GM18519 (cell line): ENCODE results near the gene ZFP57.
"Not testable (repeated sequence)": the region's sequence is repeated elsewhere in the genome, so short reads cannot be mapped to it uniquely, and the experiment has no call there.

ENCODE experiments used
- ATAC-seq: cut with Tn5 transposase; IDR thresholded peaks from one replicate; pipeline ENCODE4 v1.9.1; 2021; ENCODE audit warnings: mild to moderate bottlenecking, moderate library complexity; ENCODE audit not compliant: unreplicated experiment, low FRiP score

The ZFP57 gene

GRCh38 chr6:29696147-29697125 lies 15.5 kb upstream of the ZFP57 start:
- ATAC-seq: no peak

DNA sequence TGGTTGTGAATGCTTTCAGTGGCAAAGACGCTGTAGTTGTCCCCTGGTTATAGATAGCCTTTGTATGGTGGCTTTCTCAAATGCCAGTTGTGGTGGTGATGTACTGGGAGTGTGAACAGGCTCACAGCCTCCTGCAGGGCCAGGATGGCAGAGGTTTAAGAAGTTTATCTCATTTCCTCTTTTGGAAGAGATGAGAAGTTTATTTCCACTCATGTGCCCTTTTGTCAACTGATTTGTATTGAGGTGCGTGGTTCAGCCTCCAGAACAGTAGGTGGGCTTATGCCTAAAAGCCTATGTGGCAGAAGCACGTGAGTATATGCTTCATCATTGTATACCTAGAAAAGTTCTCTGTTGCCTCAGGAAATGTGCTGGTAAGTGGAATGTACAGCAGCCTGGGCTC lies 13.7 kb upstream of the ZFP57 start:
- no peak for ATAC-seq

DNA sequence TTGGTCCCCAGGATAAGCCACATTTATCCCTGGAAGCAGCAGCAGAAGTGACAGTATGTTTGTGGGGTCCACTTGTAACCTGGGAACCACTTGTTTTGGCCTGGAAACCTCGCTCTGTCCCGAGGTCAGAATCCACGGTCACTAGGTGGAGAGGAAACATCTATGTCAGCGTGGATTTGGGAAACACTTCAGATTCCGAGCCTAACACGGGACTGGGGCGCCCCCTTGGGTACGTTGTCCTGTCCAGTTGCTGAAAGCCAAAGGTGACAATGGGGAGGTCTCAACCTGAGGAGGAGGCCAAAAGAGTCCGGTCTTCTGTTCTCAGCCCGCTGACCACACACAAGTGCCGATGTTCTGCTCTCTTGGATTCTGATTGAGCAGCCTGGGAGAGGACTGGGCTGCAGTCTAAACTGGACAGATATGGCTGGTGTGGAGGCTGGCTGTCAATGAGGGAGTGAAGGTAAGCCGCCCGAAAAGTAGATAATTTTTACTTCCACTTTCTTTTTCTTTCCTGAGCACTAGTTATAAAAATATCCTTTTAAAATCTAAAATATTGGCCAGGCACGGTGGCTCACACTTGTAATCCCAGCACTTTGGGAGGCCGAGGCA lies 4.9 kb upstream of the ZFP57 start:
- ATAC-seq: no peak

GRCh38 chr6:29681811-29682210 lies 859 bp upstream of the ZFP57 start:
- ATAC-seq: no peak

DNA sequence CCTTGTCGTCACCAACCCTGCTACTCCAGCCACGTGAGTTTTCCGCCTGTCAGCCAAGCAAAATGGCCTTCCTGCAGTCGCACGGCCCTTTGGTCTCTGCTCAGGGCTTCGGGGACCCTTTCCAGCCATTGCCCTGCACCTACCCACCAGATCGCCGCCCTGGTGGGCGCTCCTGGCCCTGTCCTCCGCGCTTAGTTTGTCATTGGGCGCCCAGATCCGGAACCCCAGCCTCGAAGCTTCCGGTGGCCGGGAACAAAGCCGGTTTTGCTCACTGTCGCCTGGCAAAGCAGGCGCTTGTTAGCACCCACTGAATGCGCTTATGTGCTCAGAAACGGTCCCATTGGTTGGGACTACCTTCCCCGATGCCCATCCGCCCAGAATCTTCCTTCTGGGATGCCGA lies 536 bp downstream of the ZFP57 start:
- ATAC-seq: no peak

DNA sequence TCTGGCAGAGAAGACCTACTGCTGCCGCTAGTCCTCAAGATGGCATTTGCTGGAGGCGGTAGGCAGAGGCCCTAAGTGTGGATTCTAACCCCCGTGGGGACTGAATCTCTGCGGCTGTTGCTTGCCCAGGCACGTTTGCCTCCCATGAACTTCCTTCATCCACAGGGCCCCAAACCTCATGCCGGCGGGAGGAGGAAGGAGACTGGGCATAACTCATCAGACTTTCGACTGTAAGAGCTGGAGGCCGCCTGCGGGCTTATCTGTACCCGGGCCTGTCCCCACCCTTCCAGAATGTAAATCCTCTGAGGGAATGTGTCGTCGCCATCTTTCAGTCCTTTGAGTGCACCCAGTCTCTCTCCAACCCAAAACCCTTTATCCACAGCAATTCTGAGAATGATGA lies 990 bp downstream of the ZFP57 start:
- ATAC-seq: no peak

DNA sequence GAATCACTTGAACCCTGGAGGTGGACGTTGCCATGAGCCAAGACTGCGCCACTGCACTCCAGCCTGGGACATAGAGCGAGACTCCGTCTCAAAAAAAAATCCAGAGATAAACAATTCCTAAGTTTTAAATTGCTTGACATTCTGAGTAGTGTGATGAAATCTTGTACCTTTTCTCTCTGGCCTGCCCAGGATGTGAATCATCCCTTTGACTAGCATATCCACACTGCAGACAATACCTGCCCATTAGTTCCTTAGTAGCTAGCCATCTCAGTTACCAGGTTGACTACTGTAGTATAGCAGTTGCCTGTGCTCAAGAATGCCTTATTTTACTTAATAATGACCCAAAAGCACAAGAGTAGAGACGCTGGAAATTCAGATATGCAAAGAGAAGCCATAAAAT lies 2.8 kb downstream of the ZFP57 start:
- no peak for ATAC-seq

DNA sequence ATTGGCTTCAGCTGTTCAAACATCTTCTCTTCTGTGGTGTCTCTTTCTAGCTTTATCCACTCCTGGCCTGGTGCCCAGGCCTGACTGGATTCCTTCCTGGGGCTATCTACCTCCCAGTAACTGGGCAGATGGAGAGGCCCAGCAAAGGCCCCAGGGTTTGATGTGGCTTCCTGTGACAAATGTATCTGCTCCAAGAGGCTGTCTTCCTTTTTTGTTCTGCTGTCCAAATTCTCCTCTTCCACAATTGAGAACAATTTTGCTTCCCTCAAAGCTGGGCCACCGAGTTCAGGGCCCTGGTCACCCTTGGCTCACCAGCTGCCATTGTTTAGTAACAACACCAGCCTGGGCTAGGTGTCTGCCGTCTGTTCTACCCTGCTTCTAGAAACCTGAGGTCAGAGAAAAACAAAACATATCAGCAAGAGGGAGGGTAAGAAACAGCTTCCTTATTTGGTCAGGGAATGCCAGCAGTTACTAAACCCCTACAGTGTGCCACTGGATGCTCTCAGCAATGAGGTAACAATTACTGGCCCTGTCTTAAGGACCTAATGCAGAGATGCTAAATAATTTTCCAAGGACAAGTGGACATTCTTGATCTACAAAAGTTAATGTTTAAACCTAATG lies 3.9 kb downstream of the ZFP57 start:
- ATAC-seq: no peak

- no peak for ATAC-seq
Measured at GRCh38 chr6:29675561-29675960, 5.4 kb downstream of the ZFP57 start.

GRCh38 chr6:29674008-29674407 lies 6.9 kb downstream of the ZFP57 start:
- ATAC-seq: no peak

DNA sequence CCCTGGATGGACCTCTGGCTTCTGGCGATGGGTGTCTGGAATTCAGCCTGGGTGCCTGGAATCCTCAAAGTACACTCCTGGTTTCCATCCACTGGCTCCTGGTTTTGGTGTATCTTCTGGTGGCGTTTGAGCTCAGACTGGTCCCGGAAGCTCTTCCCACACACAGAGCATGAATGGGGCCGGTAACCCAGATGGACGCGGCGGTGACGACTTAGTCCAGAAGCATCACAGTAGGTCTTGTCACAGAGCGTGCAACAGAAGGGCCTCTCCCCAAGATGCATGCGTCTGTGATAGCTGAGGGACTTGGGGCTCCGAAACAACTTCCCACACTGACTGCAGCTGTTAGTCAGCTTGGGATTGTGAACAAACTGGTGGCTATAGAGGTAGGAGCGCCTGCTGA lies 7.8 kb downstream of the ZFP57 start:
- ATAC-seq: no peak

DNA sequence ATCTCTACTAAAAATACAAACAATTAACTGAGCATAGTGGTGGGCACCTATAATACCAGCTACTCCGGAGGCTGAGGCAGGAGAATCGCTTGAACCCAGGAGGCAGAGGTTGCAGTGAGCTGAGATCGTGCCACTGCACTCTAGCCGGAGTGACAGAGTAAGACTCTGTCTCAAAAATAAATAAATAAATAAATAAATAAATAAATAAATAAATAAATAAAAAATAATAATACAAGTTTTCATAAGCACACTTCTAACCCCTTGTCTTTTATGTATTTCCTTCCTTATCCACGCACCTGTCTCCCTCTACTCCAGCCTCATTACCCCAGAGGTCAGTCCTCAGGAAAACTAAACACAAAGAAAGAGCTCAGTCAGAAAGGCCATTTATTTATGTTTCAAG lies 8.8 kb downstream of the ZFP57 start:
- not testable (repeated sequence) for ATAC-seq

DNA sequence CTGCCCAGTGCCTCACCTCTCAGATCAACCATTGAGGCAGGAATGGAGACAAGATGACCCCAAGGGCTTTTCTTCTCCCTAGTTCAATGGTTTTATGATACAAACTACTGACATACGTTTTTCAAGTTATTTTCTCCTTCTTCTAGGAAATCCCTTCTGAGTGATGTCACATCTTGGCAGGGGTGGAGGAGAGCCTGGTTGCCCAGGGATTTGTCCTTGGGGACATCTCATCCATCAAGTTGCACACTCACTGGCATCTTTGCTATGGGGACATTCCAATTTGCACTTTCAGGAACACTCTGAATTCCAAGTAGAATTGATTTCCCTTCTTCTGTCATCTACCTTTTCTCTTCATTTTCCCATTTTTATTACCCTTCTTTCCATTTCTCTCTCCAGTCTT lies 9.9 kb downstream of the ZFP57 start:
- ATAC-seq: no peak

- no peak for ATAC-seq
Measured at GRCh38 chr6:29667158-29667557, 13.8 kb downstream of the ZFP57 start.

GRCh38 chr6:29666826-29667130 lies 14.2 kb downstream of the ZFP57 start:
- no peak for ATAC-seq

DNA sequence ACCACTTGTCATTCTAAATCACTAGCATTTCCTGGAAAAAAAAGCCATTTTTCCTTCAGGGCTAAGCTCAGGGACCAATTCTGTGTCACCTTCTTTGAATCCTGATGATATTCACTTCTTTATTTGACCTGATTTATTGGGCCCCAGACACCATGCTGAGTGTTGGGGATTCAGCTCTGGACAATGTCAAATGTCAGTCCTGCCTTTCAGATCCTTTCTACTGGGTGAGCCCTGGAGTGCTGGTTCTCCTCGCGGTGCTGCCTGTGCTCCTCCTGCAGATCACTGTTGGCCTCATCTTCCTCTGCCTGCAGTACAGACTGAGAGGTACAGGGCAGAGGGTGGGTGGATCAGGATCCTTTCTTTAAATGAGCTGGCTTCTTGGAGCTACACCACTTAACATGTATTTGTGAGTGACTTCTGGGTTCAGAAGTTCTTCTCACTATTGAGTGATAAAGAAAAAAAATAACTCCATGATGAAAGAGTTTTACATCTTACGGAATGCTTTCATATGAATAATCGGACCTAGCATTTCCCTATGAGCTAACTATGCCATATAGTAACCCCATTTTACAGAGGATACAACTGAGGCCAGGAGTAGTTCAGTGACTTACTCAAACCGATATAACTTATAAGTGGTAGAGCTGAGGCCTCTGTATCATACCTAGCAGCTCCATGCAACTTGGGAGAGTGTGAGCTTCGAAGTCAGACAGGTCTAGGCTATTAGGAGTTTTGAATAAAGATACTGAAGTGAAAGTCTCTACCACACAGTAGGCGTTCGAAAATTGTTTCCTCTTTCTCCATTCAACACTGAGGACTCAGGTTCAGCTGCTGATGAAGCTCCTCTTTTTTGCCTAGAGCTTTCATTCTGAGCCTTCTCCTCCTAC lies 14.8 kb downstream of the ZFP57 start:
- no peak for ATAC-seq

GRCh38 chr6:29663300-29664042 lies 17.5 kb downstream of the ZFP57 start:
- no peak for ATAC-seq

GRCh38 chr6:29661502-29662141 lies 19.3 kb downstream of the ZFP57 start:
- not testable (repeated sequence) for ATAC-seq

- ATAC-seq: no peak
Measured at GRCh38 chr6:29661071-29661470, 19.9 kb downstream of the ZFP57 start.

GRCh38 chr6:29656798-29657197 lies 24.2 kb downstream of the ZFP57 start, which contains the start of gene MOG:
MOG (plus strand) TSS chr6:29657092; CDS start chr6:29657210, 118 bp downstream.
- no peak for ATAC-seq
